ENCODE results near the gene BRIP1.

- no peak for TF ChIP-seq CEBPB (IDR thresholded peaks at IDR 0.05)
- TF ChIP-seq CTCF (IDR thresholded peaks at IDR 0.05): no peak
- no peak for TF ChIP-seq CHD2 (IDR thresholded peaks at IDR 0.05; ENCODE audit: low read length, partially characterized antibody)
- no peak for TF ChIP-seq MAX (IDR thresholded peaks at IDR 0.05)
- TF ChIP-seq EP300 (IDR thresholded peaks at IDR 0.05): no peak
- TF ChIP-seq PBX3 (IDR thresholded peaks at IDR 0.05): no peak
- TF ChIP-seq REST (IDR thresholded peaks at IDR 0.05): no peak
- TF ChIP-seq ATOH8 (CRISPR knock-in tag; IDR thresholded peaks at IDR 0.05; ENCODE audit: low read depth): no peak
- no peak for TF ChIP-seq POLR2A (IDR thresholded peaks at IDR 0.05; ENCODE audit: low read length)
- no peak for TF ChIP-seq CHD4 (IDR thresholded peaks at IDR 0.05; ENCODE audit: borderline replicate concordance)
These were observed 94.9 kb downstream of the BRIP1 start for GRCh38 chr17:61768405-61768804.
